ENCODE measurements around the gene DNAJC6. TPM values are rescaled to one million over a fixed set of nuclear protein-coding genes. Genes with fewer than 3 reads are reported as not detected.

DNAJC6 gene
- polyA plus RNA-seq, 2 of the 4 experiments (the other 2 are of a cell fraction), result 3.0 to 5.0 TPM

- no peak overlapping the region for H3K4me2 ChIP-seq
These were observed 109.3 kb downstream of the DNAJC6 start for GRCh38 chr1:65418522-65419185.

GRCh38 chr1:65419681-65420589 is 110.6 kb downstream of the DNAJC6 start:
- H3K4me2 ChIP-seq, result peak overlapping the region; percentile 78
- TF ChIP-seq KDM1A (IDR thresholded peaks at IDR 0.05; ENCODE audit: low read depth) (no peak), HOXB5 (CRISPR knock-in tag; IDR thresholded peaks at IDR 0.05) (no peak), ATOH8 (CRISPR knock-in tag; IDR thresholded peaks at IDR 0.05; ENCODE audit: low read depth) (no peak), RAD21 (conservative IDR thresholded peaks at IDR 0.05 in 1 of 2, IDR thresholded peaks at IDR 0.05 in 1 of 2) (no peak)
- ChIA-PET CTCF (interaction anchor here (0.6 to 2.3 kb wide), 3 partner anchors 22 to 268 kb away, joined by 3 to 7 read pairs (median 4); no protein-coding TSS in a partner anchor), POLR2A (interaction anchor here (0.7 to 1.5 kb wide), 4 partner anchors 8 to 165 kb away, joined by 4 to 7 read pairs (median 5); no protein-coding TSS in a partner anchor)
- ATAC-seq (peak; percentile 83 to 93), FAIRE-seq (no peak), DNase-seq (ENCODE audit: low read depth in 1 of 2, low spot score in 1 of 2) (peak; percentile 75 to 97)
- no peaks in the 10 kb centered on the region for H3K9me3 ChIP-seq
- peak overlapping the region; percentile 85 for H3K4me3 ChIP-seq
- peaks cover 58% of the 10 kb centered on the region for H3K4me1 ChIP-seq
- peak overlapping the region; percentile 86 to 99 for H3K27ac ChIP-seq
- WGBS (ENCODE audit: missing lambda C conversion rate), result 1% methylated on average over 13 of the region's 52 CpGs

More at GRCh38 chr1:65418522-65419185, 109.3 kb downstream of the DNAJC6 start:
- WGBS (ENCODE audit: missing lambda C conversion rate), result 81% methylated on average over 4 of the region's 4 CpGs
- TF ChIP-seq HEYL (CRISPR knock-in tag; IDR thresholded peaks at IDR 0.05), result no peak
- TF ChIP-seq RNF2 (IDR thresholded peaks at IDR 0.05; ENCODE audit: borderline replicate concordance, low read depth), result no peak
- TF ChIP-seq HOXB5 (CRISPR knock-in tag; IDR thresholded peaks at IDR 0.05), result no peak
- TF ChIP-seq TP53 (CRISPR knock-in tag; IDR thresholded peaks at IDR 0.05), result no peak
- no peak for TF ChIP-seq CBX2 (IDR thresholded peaks at IDR 0.05; ENCODE audit: borderline replicate concordance, low read depth)
- TF ChIP-seq EHMT2 (IDR thresholded peaks at IDR 0.05; ENCODE audit: low read depth), result no peak
- no peak for TF ChIP-seq CTCF (IDR thresholded peaks at IDR 0.05)
- no peak for TF ChIP-seq JUN (IDR thresholded peaks at IDR 0.05)
- TF ChIP-seq EHF (CRISPR knock-in tag; IDR thresholded peaks at IDR 0.05), result no peak
- no peak for TF ChIP-seq SMC3 (IDR thresholded peaks at IDR 0.05)
- no peak for TF ChIP-seq ZC3H11A (IDR thresholded peaks at IDR 0.05)
- no peak for TF ChIP-seq NPAS2 (CRISPR knock-in tag; IDR thresholded peaks at IDR 0.05; ENCODE audit: borderline replicate concordance)
- no peak for TF ChIP-seq MAX (IDR thresholded peaks at IDR 0.05)
- TF ChIP-seq FOXS1 (CRISPR knock-in tag; IDR thresholded peaks at IDR 0.05), result no peak
- no peak for TF ChIP-seq MAFK (IDR thresholded peaks at IDR 0.05; ENCODE audit: partially characterized antibody)
- no peak for TF ChIP-seq HES2 (IDR thresholded peaks at IDR 0.05)
- TF ChIP-seq FOSL2 (IDR thresholded peaks at IDR 0.05), result no peak
- no peak for TF ChIP-seq FOSL2 (CRISPR knock-in tag; IDR thresholded peaks at IDR 0.05)
- no peak for TF ChIP-seq ATOH8 (CRISPR knock-in tag; IDR thresholded peaks at IDR 0.05; ENCODE audit: low read depth)
- ATAC-seq, result no peak
- DNase-seq (ENCODE audit: low read depth in 1 of 2, low spot score in 1 of 2), result no peak
- Histone ChIP-seq H3K4me3 (no peak overlapping the region), H3K27ac (peak overlapping the region in 1 of 2 experiments; percentile 95; a peak in 1 of 6 replicates), H3K4me1 (peaks cover 45% of the 10 kb centered on the region), H3K9me3 (no peaks in the 10 kb centered on the region)
- FAIRE-seq, result no peak
- ChIA-PET CTCF (interaction anchor here (0.8 to 2.3 kb wide), 3 partner anchors 20 to 269 kb away, joined by 3 to 7 read pairs (median 3); no protein-coding TSS in a partner anchor), POLR2A (no interaction called here)

Data from A549 (cell line).